NCI-H82 treated with DMSO at 0.1 percent for 48 hours (cell line): ENCODE data around the gene TSLP.
A peak's percentile ranks its signal among the peaks of the same experiment; 100 is the strongest.

Experiments used
- DNase-seq: peaks from one replicate; lab custom pipeline; 2025; ENCODE audit not compliant: unreplicated experiment; lab: John Stamatoyannopoulos, UW

The TSLP gene

GRCh38 chr5:111095982-111096381 lies 24.5 kb downstream of the TSLP start:
- no peak for DNase-seq

- no peak for DNase-seq
These were observed 27.7 kb downstream of the TSLP start for GRCh38 chr5:111099058-111099778.

- no peak for DNase-seq
These were observed 34.9 kb downstream of the TSLP start for GRCh38 chr5:111106320-111106948.

- no peak for DNase-seq
These were observed 35.9 kb downstream of the TSLP start for GRCh38 chr5:111107371-111107770.

- DNase-seq: no peak
These were observed 40.4 kb downstream of the TSLP start for GRCh38 chr5:111111956-111112355.

GRCh38 chr5:111113678-111114077 lies 42.2 kb downstream of the TSLP start:
- DNase-seq: peak; percentile 62

GRCh38 chr5:111115229-111115628 lies 43.7 kb downstream of the TSLP start:
- DNase-seq: no peak

DNA sequence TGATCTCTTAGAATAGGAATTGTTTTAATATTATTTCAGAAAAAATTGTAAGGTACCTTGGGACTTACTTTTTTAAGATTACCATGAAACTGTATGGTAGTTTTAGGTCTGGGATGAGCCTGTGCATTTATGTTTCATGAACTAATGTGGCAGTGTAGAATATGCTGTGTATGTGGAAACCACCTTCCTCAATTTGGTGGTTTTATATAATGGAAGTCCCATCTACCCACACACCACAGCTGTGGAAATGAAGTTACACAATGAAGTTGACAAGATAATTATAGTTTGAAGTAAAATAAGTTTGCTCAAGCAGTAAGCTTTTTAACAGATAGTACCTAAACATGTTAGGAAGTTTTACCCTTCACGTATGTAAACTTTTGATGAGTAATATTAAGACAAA lies 45.0 kb downstream of the TSLP start:
- DNase-seq: no peak

- no peak for DNase-seq
These were observed 45.6 kb downstream of the TSLP start for GRCh38 chr5:111117136-111117535.

GRCh38 chr5:111119221-111119620 lies 47.7 kb downstream of the TSLP start:
- no peak for DNase-seq

GRCh38 chr5:111119856-111120255 lies 48.3 kb downstream of the TSLP start:
- DNase-seq: no peak

DNA sequence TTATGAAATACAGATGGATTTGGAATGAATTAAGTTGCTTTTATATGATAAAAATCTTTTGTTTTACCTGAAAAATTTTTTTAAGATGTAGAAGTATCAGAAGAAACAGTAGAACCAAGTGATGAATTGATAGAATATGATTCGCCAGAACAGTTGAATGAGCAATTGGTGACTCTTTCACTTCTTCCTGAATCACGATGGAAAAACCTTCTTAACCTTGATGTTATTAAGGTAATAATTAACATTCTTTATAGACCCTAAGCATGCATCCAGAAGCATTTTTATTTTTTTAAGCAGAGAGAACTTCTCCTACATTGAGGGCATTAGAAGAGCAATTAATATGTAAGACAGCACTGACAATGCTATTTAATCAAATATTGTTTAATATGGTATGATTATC lies 49.4 kb downstream of the TSLP start:
- no peak for DNase-seq

- no peak for DNase-seq
These were observed 50.4 kb downstream of the TSLP start for GRCh38 chr5:111121926-111122325.

DNA sequence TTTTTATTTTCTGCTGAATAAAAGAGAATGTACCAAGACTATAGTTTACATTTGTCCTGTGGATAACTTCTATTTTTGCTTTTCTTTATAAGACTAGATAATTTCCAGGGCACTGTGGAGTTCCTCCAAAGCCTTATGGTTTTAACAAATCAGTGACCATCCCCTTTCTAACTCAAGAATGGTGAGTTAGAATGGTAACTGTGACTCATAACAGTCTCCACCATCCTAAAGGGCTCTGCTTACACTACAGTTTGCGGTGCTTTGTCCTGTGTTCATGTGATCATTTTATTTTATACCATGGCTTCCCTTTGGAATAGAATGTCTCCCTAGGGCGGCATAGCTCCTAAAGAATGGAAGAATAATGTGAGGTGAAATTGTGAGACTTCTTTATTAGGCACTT lies 50.9 kb downstream of the TSLP start:
- no peak for DNase-seq

DNA sequence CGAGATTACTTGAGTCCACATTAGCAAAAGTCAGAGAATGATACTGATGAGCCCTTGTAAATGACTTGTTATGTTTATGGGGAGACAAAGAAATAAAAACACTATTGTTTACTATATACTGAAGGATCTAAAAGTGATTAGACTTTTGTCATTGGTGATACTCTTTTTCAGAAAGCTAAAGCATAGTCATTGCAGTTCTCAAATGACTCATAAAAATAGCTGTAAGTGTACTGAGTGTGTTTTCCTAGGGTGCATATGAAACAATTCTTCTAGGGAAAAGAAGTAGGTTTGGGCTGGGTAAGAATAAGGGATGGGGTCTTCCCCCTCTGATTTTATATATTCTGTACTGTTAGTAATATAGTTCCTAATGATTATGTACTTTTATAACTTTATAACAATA lies 53.3 kb downstream of the TSLP start:
- DNase-seq: no peak

DNA sequence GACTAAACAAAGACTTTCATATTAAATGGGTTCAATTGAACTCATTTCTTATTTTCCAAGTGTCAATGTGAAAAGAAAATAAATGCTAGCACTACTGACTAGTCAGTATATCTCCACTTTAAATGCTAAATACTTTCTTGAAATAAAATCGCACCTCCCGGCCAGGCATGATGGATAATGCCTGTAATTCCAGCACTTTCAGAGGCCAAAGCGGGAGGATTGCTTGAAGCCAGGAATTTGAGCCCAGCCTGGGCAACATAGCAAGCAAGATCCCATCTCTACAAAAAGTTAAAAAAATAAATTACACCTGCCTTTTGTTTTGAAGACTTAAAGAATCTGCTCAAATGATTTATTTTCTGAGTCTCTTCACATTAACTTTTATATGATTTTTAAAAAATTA lies 55.4 kb downstream of the TSLP start:
- DNase-seq: no peak
